Activated T-cell treated with anti-CD3 and anti-CD28 coated beads for 48 hours (primary cell): ENCODE data around the gene TRIM65.
"Not testable (repeated sequence)": the region's sequence is repeated elsewhere in the genome, so short reads cannot be mapped to it uniquely, and the experiment has no call there.

Experiments
- DNase-seq: peaks from one replicate; pipeline ENCODE4 v3.0.0-alpha.2; 2020; ENCODE audit warnings: low read depth

Gene TRIM65

GRCh38 chr17:75851693-75851991 is 45.1 kb downstream of the TRIM65 start:
- not testable (repeated sequence) for DNase-seq

GRCh38 chr17:75850928-75851692 is 45.6 kb downstream of the TRIM65 start:
- DNase-seq = no peak

GRCh38 chr17:75849724-75850123 is 47.0 kb downstream of the TRIM65 start:
- DNase-seq = no peak

DNA sequence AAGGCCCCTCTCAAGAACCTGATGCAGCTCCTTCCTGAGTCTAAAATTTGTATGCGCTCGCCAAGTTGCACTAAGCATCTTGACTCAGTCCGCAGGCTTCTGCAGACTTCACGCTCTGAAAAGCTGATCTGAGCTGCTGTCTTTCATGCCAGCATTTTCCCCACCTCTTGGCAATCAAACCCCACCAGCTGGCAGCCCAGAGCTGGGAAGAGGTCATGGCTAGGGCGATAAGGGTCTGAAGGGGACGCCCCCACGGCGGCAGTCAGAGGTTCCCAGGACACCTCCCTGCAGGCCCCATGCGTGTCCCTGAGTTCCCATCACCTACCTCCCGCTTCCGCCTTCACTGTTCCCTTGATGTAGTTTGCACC is 47.5 kb downstream of the TRIM65 start:
- no peak for DNase-seq

- DNase-seq = peak; percentile 69
Measured at GRCh38 chr17:75848523-75849278, 48.0 kb downstream of the TRIM65 start.

GRCh38 chr17:75847614-75848522 is 48.9 kb downstream of the TRIM65 start:
- DNase-seq = no peak

DNA sequence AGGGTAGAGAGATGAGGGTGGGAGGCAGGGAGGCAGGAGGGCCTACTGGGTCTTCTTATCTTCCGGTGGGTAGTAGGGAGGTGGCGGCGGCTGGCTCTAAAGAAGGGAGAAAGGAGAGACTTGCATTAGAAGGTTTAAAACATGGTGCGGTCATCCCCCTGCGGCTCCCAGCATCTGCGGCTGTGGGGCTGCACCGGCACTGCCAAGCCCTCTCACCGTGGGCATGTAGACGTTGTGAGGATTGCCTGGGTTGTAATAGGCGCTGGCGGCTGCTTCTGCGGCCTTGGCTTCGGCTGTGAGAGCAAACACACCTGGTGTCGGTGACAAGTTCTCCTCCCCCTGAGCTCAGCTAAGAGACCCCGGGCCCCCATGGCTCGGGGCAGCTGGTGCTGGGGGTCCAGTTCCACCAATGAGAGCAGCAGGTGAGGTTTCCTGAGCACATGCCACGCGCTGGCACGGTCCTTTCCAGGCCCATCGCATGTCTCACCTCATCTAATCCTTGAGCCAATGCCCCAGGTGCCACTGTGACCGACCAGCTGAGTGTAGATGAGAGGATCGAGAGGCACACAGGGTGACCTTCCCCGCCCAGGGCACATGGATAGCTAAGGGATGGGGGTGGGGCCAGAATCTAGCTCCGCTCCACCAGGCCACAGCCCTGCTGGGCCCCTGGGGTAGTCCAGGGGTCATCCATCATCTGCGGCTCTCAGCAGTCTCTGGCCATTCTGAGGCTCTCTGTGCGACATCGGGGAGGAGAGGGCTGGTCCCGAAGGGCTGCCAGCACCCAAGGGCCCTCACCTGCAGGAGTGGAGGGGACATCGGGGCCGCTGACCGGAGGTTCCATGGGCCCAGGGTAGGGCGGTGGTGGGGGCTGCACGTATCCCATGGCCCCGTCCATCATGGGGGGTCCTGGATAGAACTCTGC is 49.8 kb downstream of the TRIM65 start:
- DNase-seq = no peak

DNA sequence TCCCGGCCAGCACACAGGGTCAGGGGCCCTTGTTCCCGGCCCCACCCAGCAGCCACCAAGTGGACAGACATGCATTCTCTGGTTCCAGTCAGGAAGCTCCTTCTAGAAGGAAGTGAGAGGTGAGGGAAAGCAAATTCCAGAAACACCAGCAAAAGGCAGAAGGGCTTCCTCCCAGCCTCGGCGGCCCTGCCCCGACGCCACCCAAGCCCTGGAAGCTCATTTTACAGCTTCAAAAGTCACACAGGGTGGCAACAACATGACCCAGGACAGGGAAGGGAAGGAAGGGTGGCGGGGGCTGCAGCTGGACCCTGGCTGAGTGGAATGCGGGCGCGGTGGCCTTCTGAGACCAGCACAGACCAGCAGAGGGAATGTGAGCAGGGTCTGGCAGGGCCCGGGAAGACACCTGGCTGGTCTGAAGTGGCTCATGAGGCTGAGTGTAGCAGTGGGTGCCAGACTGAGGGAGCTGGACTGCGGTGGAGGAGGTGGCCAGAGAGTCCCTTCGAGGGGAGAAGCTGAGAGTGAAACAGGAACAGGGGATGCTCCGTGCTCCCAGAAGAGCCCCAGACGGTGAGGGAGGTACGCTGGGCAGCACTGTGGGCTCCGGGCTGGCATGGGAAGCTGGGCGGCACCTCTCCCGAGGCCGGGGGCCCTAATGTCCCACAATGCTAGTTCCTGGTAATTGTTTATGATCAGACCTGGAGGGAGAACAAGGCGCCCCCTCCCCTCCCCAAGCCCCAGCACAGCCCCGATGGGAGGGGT is 50.6 kb downstream of the TRIM65 start:
- no peak for DNase-seq

DNA sequence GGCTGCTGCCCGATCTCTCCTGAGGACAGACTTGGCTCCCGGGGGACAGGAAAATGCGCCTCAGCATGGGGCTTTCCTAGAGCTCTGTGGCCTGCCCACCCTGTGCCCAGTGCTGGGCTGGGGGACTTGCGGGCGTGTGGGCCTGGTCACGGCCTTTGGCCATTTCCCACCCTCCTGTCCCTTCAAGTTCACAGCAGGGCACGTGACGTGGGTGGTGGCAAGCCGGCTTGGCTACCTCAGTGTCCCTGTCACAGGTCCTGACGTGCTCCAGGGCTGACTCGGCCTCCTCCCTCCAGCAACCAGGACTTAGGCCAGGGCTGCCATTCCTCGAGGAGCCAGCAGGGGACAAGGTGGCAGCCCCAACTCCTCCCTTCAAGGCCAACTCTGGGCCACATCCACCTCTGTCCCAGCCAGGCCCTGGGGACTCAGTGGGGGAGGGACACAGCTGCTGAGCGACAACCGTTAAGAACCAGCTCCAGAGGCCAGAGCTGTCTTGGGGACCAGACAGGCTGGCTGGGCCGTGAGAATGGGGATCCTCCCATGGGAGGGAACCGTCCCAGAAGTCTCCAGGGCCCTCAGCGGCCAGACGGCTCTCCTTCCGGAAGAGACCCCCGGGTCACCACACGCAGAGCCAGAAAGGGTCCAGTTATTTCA is 51.6 kb downstream of the TRIM65 start:
- DNase-seq = peak; percentile 72

DNA sequence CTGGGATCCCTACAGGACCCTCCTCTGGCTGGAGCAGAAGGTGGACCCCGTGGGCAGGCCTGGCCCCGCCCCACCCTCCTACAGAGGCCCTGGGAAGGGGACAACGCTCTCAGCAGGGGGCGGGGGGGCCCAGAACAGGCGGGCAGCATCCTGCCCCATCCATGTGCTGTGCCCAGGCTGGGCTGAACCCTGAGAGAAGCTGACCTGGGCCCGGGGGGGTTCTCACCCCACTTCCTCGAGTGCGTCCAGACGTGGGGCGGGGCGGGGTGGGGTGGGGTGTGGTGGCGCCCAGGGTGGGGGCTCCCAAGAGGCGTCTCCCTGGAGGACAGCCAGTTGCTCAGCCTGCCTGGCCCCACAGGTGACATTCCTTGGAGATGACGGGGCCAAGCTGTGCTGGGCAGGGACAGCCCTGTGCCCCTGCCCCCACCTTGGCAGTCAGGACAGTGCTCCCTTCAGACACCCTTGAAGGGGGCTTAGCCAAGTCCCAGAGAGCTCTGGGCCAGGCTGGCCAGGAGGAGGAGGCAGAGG is 52.2 kb downstream of the TRIM65 start:
- no peak for DNase-seq

DNA sequence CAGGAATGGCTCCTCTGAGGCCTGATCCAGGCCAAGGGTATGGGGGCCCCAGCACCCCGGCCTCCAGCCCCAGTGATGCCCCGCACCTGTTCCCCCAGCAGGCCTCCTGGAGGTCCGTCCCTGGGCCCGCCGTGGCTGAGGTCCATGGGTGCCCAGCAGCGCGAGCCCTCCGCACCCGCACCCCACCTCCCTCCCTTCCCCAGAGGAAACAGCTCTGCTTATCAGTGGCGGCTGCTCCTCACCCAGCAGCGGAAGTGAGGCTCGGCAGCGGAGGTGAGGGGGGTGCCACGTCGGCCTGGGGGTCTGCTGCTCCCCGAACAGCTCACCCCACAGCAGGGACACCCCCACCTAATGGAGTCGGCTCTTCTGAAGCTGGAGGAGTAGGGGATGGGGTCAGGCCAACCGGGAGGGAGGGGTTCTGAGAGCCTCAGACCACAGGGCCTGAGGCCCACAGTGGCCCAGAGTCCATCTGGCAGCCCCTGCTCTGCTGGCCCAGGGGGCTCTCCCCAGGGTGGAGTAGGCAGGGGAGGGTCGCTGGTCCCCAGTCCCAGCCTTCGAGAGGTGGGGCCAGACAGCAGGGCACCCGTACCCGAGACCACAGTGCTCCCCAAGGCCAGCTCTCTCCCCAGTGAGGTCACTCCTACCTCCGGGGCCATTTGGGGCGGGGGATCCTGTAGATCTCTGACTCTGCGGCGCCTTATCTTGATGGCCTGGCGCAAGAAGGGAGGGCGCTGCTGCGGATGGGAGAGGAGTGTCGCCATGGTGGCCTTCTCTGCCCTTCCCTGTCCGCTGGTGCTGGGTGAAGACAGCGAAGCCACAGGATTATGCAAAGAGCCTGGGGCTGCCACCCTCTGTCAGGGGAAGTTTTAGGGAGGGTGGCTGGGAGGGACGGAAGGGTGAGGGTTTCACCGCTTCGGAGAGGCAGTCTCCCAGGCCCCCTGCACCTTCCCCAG is 52.9 kb downstream of the TRIM65 start, which contains the start of gene UNC13D:
TSS of gene UNC13D (minus strand) at position 828 of the 953 bp plus-strand sequence. CDS start at position 761, 67 bp downstream.
- peak; percentile 48 for DNase-seq

- no peak for DNase-seq
Measured at GRCh38 chr17:75842963-75843576, 53.7 kb downstream of the TRIM65 start.

- no peak for DNase-seq
Measured at GRCh38 chr17:75842411-75842810, 54.3 kb downstream of the TRIM65 start.

DNA sequence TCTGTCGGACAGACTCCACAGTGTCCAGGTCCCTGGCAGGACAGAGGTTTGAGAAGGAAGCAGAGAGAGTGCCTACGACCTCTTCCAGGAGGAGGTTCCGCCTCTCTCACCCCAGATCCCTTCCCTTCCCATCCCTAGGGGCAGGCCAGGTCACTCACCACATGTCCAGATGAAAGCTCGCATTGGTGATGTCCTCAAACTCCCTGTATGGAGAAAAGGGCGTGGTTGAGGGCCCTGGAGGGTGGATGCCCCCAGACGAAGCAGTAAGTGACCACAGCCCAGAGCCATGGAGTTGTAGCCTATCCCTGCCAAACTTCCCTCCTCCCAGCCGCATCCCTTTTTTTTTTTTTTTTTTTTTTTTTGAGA is 56.0 kb downstream of the TRIM65 start:
- DNase-seq = no peak

DNA sequence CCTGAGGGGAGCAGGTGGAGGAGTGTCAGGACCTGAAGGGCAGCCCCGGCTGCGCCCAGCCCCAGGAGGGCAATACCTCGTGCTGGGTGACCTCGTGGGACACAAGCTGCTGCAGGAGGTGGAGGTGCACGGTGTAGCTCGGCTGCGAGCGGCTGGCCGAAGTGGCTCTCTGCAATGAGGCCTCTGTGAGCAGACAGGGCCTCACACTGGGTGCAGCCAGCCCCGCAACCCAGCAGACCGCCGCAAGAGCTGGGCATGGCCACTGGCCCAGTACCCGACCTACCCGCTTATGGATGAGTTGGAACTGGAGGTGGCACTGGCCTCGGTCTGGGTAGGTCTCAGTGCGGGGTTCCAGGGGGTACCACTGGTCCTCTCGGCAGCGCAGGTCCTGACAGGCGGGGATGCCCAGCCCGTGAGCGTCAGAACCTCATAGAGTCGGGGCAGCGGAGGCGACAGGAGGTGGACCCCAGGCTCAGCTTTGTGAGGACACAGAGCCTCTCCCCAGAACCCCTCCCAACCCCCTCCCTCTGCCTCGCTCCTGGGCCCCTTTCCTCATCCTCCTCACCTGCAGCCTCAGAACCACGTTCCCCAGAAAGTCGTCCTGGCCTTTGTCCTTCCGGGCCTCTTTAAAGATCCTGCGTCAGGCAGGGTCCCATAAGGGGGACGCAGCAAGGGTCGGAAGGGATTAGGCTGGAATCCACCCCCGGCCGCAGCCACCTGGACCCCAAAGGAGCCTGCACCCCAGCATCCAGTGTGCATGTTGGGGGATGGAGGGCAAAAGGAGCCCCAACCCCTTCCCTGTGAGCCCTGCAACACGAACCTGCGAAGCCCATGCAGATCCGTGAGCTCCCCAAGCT is 56.6 kb downstream of the TRIM65 start:
- no peak for DNase-seq
